ENCODE measurements around the gene AXL. TPM values are rescaled to one million over a fixed set of nuclear protein-coding genes. Genes with fewer than 3 reads are reported as not detected.

Gene AXL
- total and polyA plus RNA-seq, 9 of the 15 experiments (the other 6 are each of a cell fraction or from before 2014, with no cell fraction given) = 0.80 to 6.6 (median 1.6) TPM

GRCh38 chr19:41235480-41235879 is 16.5 kb downstream of the AXL start (continued):
- peak; percentile 47 for TF ChIP-seq CHD4 (IDR thresholded peaks at IDR 0.05; ENCODE audit: insufficient read depth, insufficient replicate concordance, low read depth, low read length, poor library complexity, severe bottlenecking)
- TF ChIP-seq BCOR (IDR thresholded peaks at IDR 0.05) = peak; percentile 89
- no peak for TF ChIP-seq ZNF146 (CRISPR knock-in tag; IDR thresholded peaks at IDR 0.05; ENCODE audit: unreplicated experiment)
- no peak for TF ChIP-seq SMARCB1 (IDR thresholded peaks at IDR 0.05; ENCODE audit: insufficient read length, low read depth)
- TF ChIP-seq CHD1 (IDR thresholded peaks at IDR 0.05; ENCODE audit: low read length) = no peak
- TF ChIP-seq SMARCA5 (IDR thresholded peaks at IDR 0.05) = peak; percentile 56; the same call in 1 of the 2 replicates
- no peak for TF ChIP-seq BCL6 (CRISPR knock-in tag; IDR thresholded peaks at IDR 0.05)
- no peak for TF ChIP-seq TRIM24 (IDR thresholded peaks at IDR 0.05)
- TF ChIP-seq MBD1 (CRISPR knock-in tag; IDR thresholded peaks at IDR 0.05) = no peak
- TF ChIP-seq HDAC2 (IDR thresholded peaks at IDR 0.05) = peak; percentile 69; the same call in 1 of the 2 replicates
- TF ChIP-seq TCF7L2 (IDR thresholded peaks at IDR 0.05; ENCODE audit: low read depth, low read length) = no peak
- no peak for TF ChIP-seq ZNF436 (CRISPR knock-in tag; IDR thresholded peaks at IDR 0.05)
- no peak for TF ChIP-seq CXXC5 (CRISPR knock-in tag; IDR thresholded peaks at IDR 0.05)
- TF ChIP-seq ZNF75A (CRISPR knock-in tag; IDR thresholded peaks at IDR 0.05) = no peak
- TF ChIP-seq CBX1 (IDR thresholded peaks at IDR 0.05; ENCODE audit: low read depth) = no peak
- no peak for TF ChIP-seq CBFA2T3 (IDR thresholded peaks at IDR 0.05)
- no peak for TF ChIP-seq NFYB (IDR thresholded peaks at IDR 0.05; ENCODE audit: extremely low read depth, insufficient read length)
